Measurements from ENCODE around the gene ERP29. TPM values are rescaled to one million over a fixed set of nuclear protein-coding genes. Genes with fewer than 3 reads are reported as not detected.
A peak's percentile ranks its signal among the peaks of the same experiment; 100 is the strongest.

Gene ERP29
- polyA plus RNA-seq: 257 TPM

GRCh38 chr12:112012775-112013600, at the start of gene ERP29, which contains the start of gene TMEM116:
Gene ERP29 (plus strand): TSS chr12:112013426. CDS start chr12:112013466, 40 bp downstream.
Gene TMEM116 (minus strand): TSS chr12:112013165. CDS start chr12:112005270, 7,895 bp downstream.
- no peaks in the 10 kb centered on the region for H3K27me3 Mint-ChIP-seq
- peaks cover 0 to 5% (median 0%) of the 10 kb centered on the region in 3 donors for H3K9me3 Mint-ChIP-seq
- peaks cover 17% of the 10 kb centered on the region for H3K36me3 Mint-ChIP-seq
- H3K4me3 Mint-ChIP-seq: peak within 1 kb of the TSS; percentile 87 to 95 (median 92)
- H3K27ac Mint-ChIP-seq: peak within 1 kb of the TSS; percentile 87 to 96 (median 88)
- H3K4me1 Mint-ChIP-seq: peaks cover 19 to 37% (median 33%) of the 10 kb centered on the region in 3 donors

GRCh38 chr12:111964935-111965334, 48.3 kb upstream of the ERP29 start:
- Mint-ChIP-seq H3K27me3 (no peaks in the 10 kb centered on the region), H3K27ac (no peak overlapping the region), H3K4me1 (peaks cover 0 to 2% (median 0%) of the 10 kb centered on the region in 3 donors), H3K4me3 (no peak overlapping the region), H3K36me3 (peaks cover 9% of the 10 kb centered on the region), H3K9me3 (peaks cover 3 to 12% (median 8%) of the 10 kb centered on the region in 3 donors)

- no peak overlapping the region for H3K27ac Mint-ChIP-seq
- no peaks in the 10 kb centered on the region for H3K4me1 Mint-ChIP-seq
- H3K27me3 Mint-ChIP-seq: no peaks in the 10 kb centered on the region
- peaks cover 2% of the 10 kb centered on the region for H3K36me3 Mint-ChIP-seq
- no peak overlapping the region for H3K4me3 Mint-ChIP-seq
- H3K9me3 Mint-ChIP-seq: peaks cover 0 to 2% (median 0%) of the 10 kb centered on the region in 3 donors
These were observed 41.4 kb upstream of the ERP29 start for GRCh38 chr12:111971800-111972199.

- no peaks in the 10 kb centered on the region for H3K27me3 Mint-ChIP-seq
- no peaks in the 10 kb centered on the region for H3K9me3 Mint-ChIP-seq
- H3K4me1 Mint-ChIP-seq: peaks cover 0 to 4% (median 0%) of the 10 kb centered on the region in 3 donors
- H3K36me3 Mint-ChIP-seq: peaks cover 5% of the 10 kb centered on the region
- H3K4me3 Mint-ChIP-seq: no peak overlapping the region
- H3K27ac Mint-ChIP-seq: no peak overlapping the region
These were observed 37.9 kb upstream of the ERP29 start for GRCh38 chr12:111975161-111975931.

DNA sequence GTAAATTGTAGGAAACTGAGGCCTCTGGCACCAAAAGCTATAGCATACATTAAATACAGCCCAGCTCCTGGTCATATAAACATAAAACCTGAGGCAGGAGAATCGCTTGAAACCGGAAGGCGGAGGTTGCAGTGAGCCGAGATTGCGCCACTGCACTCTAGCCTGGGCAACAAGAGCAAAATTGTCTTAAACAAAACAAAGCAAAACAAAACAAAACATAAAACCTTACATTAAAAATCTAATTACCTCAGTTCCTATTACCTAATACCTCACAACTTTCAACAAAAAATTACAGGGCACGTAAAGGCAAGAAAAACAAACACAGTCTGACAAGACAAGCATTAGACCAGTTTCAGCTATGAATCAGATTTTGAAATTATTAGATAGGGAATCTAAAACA, 36.9 kb upstream of the ERP29 start:
- peaks cover 5% of the 10 kb centered on the region for H3K36me3 Mint-ChIP-seq
- no peak overlapping the region for H3K27ac Mint-ChIP-seq
- peaks cover 0 to 6% (median 0%) of the 10 kb centered on the region in 3 donors for H3K4me1 Mint-ChIP-seq
- H3K4me3 Mint-ChIP-seq: no peak overlapping the region
- H3K27me3 Mint-ChIP-seq: no peaks in the 10 kb centered on the region
- H3K9me3 Mint-ChIP-seq: no peaks in the 10 kb centered on the region

DNA sequence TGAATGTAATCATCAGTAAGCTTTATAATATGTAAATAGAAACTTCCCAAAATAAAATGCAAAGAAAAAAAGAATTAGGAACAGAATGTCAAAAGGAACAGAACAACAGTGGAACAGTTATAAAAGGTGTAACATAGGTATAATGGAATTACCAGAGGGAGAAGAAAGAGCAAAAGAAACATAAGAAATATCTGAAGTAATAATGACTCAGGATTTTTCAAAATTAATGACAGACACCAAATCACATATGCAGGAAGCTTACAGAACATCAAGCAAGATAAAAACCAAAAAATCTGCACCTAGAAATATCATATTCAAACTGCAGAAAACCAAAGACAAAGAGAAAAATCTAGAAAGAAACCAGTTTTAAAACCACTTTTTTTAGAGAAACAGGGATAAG, 36.4 kb upstream of the ERP29 start:
- Mint-ChIP-seq H3K36me3 (peaks cover 5% of the 10 kb centered on the region), H3K9me3 (no peaks in the 10 kb centered on the region), H3K4me3 (no peak overlapping the region), H3K4me1 (peaks cover 0 to 6% (median 0%) of the 10 kb centered on the region in 3 donors), H3K27me3 (no peaks in the 10 kb centered on the region), H3K27ac (no peak overlapping the region)

DNA sequence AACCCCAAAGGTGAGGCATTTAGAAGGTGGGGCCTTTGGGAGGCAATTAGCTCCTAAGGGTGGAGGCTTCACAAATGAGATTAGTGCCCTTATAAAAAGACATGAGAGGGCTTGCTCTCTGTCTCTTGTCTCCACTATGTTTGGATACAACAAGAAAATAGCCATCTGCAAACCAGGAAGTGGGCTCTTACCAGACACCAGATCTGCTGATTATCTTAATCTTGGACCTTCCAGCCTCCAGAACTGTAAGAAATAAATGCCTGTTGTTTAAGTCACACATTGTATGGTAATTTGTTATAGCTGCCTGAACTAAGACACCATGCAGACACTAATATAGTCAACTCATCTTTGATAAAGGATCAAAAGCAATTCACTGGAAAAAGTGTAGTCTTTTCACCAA, 34.7 kb upstream of the ERP29 start:
- H3K27ac Mint-ChIP-seq: no peak overlapping the region
- H3K36me3 Mint-ChIP-seq: peaks cover 3% of the 10 kb centered on the region
- peaks cover 0 to 6% (median 0%) of the 10 kb centered on the region in 3 donors for H3K4me1 Mint-ChIP-seq
- H3K4me3 Mint-ChIP-seq: no peak overlapping the region
- no peaks in the 10 kb centered on the region for H3K27me3 Mint-ChIP-seq
- no peaks in the 10 kb centered on the region for H3K9me3 Mint-ChIP-seq

DNA sequence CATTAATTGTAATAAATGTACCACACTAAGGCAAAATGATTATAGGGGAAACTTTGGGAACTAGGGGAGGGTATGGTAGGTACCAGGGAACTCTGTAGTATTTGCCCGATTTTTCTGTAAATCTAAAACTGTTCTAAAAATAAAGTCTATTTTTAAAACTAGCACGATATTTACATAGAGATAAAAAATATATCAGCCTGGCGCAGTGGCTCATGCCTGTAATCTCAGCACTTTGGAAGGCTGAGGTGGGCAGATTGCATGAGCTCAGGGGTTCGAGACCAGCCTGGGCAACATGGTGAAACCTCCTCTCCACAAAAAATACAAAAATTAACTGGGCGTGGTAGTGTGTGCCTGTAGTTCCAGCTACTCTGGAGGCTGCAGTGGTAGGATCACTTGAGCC, 32.6 kb upstream of the ERP29 start:
- H3K4me3 Mint-ChIP-seq: no peak overlapping the region
- H3K27me3 Mint-ChIP-seq: no peaks in the 10 kb centered on the region
- peaks cover 7% of the 10 kb centered on the region for H3K36me3 Mint-ChIP-seq
- H3K27ac Mint-ChIP-seq: no peak overlapping the region
- H3K9me3 Mint-ChIP-seq: no peaks in the 10 kb centered on the region
- H3K4me1 Mint-ChIP-seq: peaks cover 0 to 6% (median 0%) of the 10 kb centered on the region in 3 donors

- Mint-ChIP-seq H3K4me3 (no peak overlapping the region), H3K4me1 (peaks cover 0 to 6% (median 0%) of the 10 kb centered on the region in 3 donors), H3K27ac (no peak overlapping the region), H3K9me3 (no peaks in the 10 kb centered on the region), H3K36me3 (peaks cover 7% of the 10 kb centered on the region), H3K27me3 (no peaks in the 10 kb centered on the region)
These were observed 31.2 kb upstream of the ERP29 start for GRCh38 chr12:111981987-111982386.

DNA sequence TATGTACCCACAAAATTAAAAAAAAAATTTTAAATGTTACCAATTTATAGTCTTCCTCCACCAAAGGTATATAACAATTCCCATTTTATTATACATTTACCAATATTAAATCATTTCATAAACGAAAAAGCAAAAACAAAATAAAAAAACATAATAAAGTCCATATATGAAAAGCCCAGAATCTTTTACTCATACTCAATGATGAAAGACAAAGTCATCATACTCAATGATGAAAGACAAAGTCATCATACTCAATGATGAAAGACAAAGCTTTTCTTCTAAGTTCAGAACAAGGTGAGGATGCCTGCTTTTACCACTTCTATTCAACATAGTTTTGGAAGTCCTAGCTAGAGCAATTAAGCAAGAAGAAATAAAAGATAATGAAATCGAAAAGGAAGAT, 28.4 kb upstream of the ERP29 start:
- H3K9me3 Mint-ChIP-seq: peaks cover 0 to 1% (median 0%) of the 10 kb centered on the region in 3 donors
- peaks cover 0 to 14% (median 0%) of the 10 kb centered on the region in 3 donors for H3K4me1 Mint-ChIP-seq
- no peak overlapping the region for H3K4me3 Mint-ChIP-seq
- H3K36me3 Mint-ChIP-seq: peaks cover 12% of the 10 kb centered on the region
- H3K27ac Mint-ChIP-seq: no peak overlapping the region
- peaks cover 1% of the 10 kb centered on the region for H3K27me3 Mint-ChIP-seq

GRCh38 chr12:111991535-111991934, 21.7 kb upstream of the ERP29 start:
- peaks cover 17% of the 10 kb centered on the region for H3K27me3 Mint-ChIP-seq
- peak overlapping the region in 1 of 4 donors; percentile 15 for H3K4me3 Mint-ChIP-seq
- H3K36me3 Mint-ChIP-seq: peaks cover 8% of the 10 kb centered on the region
- peaks cover 28 to 47% (median 37%) of the 10 kb centered on the region in 3 donors for H3K4me1 Mint-ChIP-seq
- no peak overlapping the region for H3K27ac Mint-ChIP-seq
- peaks cover 0 to 1% (median 0%) of the 10 kb centered on the region in 3 donors for H3K9me3 Mint-ChIP-seq

- H3K4me1 Mint-ChIP-seq: peaks cover 30 to 47% (median 37%) of the 10 kb centered on the region in 3 donors
- no peak overlapping the region for H3K27ac Mint-ChIP-seq
- peak overlapping the region in 2 of 4 donors; percentile 15 to 47 for H3K4me3 Mint-ChIP-seq
- H3K27me3 Mint-ChIP-seq: peaks cover 17% of the 10 kb centered on the region
- peaks cover 8% of the 10 kb centered on the region for H3K36me3 Mint-ChIP-seq
- H3K9me3 Mint-ChIP-seq: peaks cover 0 to 1% (median 0%) of the 10 kb centered on the region in 3 donors
These were observed 21.3 kb upstream of the ERP29 start for GRCh38 chr12:111991946-111992345.

GRCh38 chr12:111992464-111992863, 20.8 kb upstream of the ERP29 start:
- Mint-ChIP-seq H3K9me3 (peaks cover 0 to 1% (median 0%) of the 10 kb centered on the region in 3 donors), H3K4me1 (peaks cover 30 to 47% (median 37%) of the 10 kb centered on the region in 3 donors), H3K4me3 (peak overlapping the region; percentile 21 to 85 (median 37)), H3K27me3 (peaks cover 17% of the 10 kb centered on the region), H3K27ac (peak overlapping the region in 1 of 3 donors; percentile 20), H3K36me3 (peaks cover 8% of the 10 kb centered on the region)

DNA sequence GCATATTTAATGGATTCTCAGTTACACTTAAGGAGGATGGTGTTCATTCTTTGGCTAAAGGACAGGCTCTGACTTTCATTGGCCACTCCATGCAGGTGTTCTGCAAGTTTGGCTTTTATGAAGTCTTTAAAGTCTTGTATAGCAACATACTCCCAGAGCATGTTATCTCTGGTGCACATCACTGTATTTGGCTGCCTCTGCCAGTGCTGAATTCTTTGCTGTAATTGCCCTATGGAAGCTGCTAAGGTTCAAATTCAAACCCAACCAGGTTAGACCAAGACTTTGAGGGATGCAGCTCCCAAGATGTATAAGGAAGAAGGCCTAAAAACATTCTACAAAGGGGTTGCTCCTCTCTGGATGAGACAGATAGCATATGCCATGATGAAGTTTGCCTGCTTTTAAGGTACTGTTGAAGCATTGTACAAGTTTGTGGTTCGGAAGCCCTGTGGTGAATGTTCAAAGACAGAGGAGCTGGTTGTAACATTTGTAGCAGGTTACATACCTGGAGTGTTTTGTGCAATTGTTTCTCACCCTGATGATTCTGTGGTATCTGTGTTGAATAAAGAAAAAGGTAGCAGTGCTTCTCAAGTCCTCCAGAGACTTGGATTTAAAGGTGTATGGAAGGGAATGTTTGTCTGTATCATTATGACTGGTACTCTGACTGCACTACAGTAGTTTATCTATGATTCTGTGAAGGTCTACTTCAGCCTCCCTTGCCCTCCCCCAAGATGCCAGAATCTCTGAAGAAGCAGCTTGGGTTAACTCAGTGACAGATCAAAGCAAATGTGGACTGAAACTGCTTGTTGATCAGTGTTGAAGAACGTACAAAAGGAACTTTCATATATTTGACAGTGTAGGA, 19.7 kb upstream of the ERP29 start:
- Mint-ChIP-seq H3K27ac (no peak overlapping the region), H3K4me1 (peaks cover 30 to 47% (median 37%) of the 10 kb centered on the region in 3 donors), H3K4me3 (peak overlapping the region; percentile 79 to 94 (median 88)), H3K27me3 (peaks cover 20% of the 10 kb centered on the region), H3K9me3 (no peaks in the 10 kb centered on the region), H3K36me3 (peaks cover 6% of the 10 kb centered on the region)
